NOMO-1 (cell line): Measurements from ENCODE around the gene NTRK3.

Source experiments
- DNase-seq, 2 experiments: peaks; one replicate each; lab custom pipeline; 2025; ENCODE audit not compliant: unreplicated experiment in 2 of 2; lab: John Stamatoyannopoulos, UW

Gene NTRK3

DNA sequence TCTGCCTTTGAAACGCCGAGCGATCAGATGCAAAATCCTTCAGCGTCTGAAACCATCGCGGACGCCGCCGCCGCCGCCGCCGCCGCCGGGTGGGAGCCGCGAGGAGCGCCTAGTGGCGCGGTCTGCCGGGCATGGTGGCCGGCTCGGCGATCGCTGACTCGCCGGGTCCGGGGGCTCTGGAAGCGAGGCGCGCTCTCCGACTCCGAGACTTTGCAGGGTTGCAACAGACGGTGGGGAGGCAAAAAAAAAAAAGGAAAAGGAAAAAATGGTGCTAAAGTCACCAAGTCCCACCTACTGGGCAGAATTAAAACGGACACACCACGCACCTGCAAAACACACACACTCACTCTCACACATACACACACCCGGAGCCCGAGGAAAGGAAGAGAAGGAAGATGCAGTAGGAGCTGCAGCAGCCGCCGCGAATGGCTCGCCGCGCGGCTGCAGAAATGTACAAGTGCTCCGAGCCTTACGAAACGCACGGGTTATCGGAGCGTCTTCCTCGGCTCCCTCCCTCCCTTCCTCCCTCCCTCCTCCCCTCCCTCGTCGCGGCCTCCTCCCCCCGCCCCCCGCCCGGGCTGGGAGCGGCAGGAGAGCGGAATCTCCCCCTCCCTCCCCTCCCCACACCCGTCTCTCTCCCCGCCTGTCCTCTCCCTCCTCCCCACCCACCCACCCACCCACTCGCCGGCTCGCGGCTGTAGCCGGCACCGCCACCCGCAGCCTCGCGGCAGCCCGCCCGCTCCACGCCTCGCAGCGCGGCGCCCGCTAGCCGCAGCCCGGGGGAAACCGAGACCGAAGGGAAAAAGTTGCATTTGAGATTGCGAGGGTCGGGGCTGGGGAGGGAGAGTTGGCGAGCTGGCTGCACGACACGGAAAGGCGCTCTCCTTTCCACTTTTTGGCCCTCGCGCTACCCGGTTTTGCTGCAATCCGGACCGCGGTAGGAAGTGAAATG, at the start of gene NTRK3:
Gene NTRK3, minus strand, starts transcription at position 461 of the 952 bp plus-strand sequence. CDS start 586 bp downstream, outside the sequence.
- DNase-seq, result peak; percentile 17 to 19

DNA sequence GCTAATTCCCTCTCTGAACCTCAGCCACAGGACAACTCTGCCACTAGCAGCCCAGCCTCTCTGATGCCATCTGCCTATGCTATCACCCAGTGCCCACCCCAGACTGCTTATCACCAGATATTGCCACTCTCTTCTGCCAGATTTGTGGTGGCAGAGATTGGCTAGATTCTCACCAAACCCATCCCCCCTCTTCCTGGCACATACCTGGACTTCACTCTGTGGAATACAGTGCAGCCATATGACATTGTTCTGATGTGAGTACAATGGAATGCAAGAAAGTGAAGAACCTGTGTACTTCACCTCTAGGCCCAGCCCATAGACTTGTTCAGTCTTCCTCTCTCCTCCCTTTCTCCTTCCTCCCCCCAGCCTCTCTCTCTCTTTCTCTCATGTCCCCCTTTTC, 46.9 kb upstream of the NTRK3 start:
- no peak for DNase-seq

GRCh38 chr15:88302373-88302772, 45.8 kb upstream of the NTRK3 start:
- DNase-seq, result no peak

DNA sequence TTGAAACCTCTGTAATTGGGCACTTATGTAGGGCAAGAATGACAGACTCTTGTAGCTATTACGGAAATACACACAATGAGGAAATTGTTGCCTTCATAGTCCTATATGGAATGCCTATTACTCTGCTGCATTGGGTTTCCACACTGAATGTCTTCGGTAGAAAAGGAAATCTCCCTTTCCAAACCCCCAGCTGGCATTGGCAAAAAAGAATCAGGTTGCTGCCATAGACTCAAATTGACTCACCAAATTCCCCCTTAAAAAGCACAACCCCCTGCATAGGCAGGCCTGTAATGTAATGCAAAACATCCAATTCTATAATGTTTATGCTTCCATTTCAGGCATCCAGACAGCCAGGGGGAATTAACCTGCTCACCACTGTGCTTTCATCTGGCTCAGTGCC, 44.8 kb upstream of the NTRK3 start:
- DNase-seq, result no peak

GRCh38 chr15:88300861-88301260, 44.3 kb upstream of the NTRK3 start:
- no peak for DNase-seq

GRCh38 chr15:88300089-88300488, 43.5 kb upstream of the NTRK3 start:
- DNase-seq, result no peak

GRCh38 chr15:88299497-88299896, 43.0 kb upstream of the NTRK3 start:
- no peak for DNase-seq

DNA sequence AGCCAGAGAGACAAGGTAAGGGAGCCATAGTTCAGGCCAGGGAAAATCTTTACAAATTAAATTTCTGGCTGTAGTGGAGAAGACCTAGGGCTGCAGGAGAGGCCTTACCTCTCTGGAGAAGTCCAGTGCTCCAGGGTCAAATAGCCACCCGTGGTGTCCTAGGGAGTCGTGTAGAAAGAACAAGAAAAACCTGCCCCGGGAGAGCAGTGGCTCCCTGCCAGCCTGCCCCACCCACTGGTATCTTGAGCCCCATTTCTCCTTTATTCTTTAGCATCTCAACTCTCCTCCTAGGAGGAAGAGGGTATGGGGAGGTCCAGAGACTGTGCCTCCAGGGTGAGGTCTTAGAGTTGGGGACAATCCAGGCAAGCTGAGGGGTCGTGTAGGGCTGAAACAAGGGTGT, 32.1 kb upstream of the NTRK3 start:
- DNase-seq, result no peak

DNA sequence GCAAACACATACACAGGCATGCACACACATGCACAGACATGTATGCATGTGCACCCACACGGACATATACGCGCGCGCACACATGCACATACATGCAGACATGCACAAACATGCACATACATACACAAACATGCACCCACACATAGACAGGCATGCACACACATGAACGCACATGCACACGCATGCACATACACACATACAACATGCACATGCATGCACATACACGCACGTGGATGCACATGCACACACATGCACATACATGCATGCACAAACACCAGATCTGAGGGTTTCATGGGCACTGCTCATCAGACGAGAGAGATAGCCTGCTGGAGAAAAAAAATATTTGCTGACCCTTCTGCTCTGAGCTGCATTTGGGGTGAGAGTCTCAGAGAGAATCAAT, 31.7 kb upstream of the NTRK3 start:
- DNase-seq, result no peak

- DNase-seq, result no peak
Measured at GRCh38 chr15:88284318-88284998, 27.9 kb upstream of the NTRK3 start.

DNA sequence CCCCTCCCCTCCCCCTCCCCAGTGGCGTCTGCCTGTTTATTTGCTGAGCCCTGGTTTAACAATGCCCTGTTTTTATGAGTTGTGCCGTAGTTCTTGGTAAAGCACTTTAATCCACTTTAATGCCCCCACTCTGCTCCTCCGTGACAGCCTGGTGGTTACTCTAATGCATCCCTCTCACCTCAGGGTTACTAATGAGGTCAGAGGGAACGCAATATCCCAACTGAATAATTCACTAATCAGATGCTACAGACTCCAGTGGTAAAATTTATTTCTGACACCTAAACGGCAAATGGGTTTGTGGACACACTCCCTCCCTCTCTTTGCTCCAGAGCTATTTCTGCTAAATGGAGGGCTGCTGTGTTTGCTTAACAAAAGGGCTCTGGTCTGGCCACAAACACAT, 26.1 kb upstream of the NTRK3 start:
- DNase-seq, result no peak

DNA sequence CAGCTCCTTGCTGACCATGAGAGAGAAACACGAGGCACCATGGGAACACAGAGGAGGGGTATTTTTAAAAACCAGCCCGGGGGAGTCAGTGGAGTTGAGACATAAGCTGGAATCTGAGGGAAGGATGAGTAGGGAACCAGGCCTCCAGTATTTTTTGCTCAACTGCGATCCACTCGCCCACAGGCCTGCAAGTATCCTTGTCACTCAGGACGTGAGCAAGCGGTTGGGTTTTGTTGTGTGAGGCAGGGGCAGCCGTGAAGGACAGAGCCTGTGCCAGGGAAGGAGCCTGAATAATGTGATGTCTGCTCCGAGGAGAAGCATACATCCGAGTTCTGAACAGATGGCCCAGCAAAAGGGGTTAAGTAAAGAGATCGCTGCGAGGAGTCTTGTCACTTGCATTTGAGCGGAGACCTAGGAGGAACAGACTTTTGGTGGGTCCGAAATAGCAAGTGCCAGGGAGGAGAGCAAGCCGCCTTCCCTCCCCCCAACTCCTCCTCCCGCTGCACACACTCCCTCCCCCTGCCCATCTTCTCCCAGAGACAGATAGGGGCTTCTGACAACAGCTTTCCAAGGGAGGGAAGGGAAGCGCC, 20.4 kb upstream of the NTRK3 start:
- no peak for DNase-seq

- DNase-seq, result no peak
Measured at GRCh38 chr15:88275804-88276203, 19.3 kb upstream of the NTRK3 start.

DNA sequence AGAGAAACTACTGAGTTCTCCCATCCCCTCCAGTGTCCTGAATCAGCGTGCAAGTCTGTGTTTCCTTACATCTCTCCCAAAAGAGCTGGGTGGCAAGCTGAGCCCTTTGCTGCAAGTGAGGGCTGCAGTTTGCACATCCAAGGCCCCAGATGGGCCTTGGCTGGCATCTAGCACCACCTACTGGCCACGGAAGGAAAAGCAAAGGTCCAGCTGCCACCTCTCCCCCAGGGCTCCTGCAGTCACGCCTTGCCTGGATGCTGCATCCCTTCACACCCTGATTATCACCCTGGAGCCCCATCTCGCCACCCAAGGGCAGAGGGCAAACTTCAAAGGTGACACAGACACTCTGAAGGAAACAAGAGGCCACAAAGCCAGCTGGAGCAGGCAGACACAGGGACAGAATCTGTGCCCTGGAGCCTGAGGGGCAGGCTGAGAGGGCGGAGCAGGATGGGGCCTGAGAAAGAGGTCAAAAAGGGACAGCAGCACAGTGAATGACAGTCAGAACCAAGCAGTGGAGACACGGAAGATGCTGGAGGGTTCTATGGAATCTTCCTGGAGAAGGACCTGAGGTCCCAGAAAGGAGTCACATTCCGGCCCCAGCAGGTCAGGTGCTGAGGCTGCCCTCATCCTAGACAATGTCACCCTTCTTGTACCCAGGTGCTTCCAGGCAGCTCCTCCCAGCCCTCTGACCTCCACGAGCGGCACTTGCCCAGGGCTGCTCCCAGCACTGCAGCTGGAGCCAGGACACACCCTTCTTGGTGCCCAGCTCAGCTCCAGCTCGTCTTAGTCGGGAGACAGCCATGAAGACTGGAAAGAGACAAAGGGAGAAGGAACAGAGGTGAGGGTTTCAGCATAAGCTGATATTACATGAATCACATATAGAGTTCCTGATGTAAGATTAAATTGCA, 18.3 kb upstream of the NTRK3 start:
- peak in 1 of 2 experiments; percentile 20 for DNase-seq

- no peak for DNase-seq
Measured at GRCh38 chr15:88272421-88272820, 15.9 kb upstream of the NTRK3 start.

DNA sequence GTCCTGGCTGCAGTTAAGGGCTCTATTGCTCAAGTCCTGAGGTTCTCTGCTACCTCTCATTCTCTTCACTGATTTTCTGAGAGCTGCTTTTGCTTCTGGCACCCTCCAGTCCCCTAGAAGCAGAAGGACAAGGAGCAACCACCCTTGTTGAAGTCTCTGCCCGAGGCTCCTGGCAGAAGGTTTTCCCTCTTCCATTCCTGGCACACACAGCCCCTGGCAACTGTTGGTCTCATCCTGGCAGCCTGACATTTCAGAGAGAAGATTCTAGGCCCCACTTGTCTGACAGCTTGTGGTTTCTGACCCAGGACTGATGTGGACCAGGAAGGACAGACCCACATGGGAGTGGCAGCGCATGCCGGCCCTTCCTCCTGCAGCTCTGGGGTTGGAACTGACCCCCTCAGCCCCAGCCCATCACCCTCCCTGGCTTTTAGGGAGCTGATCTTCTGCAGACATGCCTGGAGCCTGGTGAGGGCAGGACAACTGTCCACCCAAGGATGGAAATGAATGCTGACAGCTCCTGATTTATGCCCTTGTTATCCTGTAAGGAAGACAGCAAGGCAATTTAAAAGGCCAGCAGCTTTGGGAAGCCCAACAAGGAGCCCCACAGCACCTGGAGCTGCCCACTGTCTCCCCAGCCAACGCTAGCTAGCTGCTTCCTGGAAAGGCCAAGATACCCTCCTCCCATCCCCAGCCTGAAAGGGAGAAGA, 13.0 kb upstream of the NTRK3 start:
- DNase-seq, result no peak

- no peak for DNase-seq
Measured at GRCh38 chr15:88267720-88268119, 11.2 kb upstream of the NTRK3 start.

DNA sequence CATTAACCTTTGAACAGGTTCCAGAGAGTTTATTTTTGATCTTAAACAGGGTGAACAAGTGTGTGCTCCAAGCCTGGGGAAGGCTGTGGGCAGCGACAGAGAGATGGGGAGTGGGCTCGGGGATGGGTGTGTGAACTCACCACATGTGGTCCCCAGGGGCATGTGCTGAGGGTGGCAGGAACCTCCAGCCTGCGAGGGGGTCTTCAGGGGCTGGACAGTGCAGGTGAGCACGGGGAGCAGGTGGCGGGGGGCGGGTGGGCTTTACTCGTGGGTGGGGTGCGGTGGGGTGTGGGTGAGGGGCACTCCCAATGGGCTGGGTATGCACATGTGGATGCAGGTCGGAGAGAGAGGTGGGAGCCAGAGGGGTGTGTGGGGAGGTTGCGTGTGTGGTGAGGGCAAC, 9.6 kb upstream of the NTRK3 start:
- DNase-seq, result no peak

DNA sequence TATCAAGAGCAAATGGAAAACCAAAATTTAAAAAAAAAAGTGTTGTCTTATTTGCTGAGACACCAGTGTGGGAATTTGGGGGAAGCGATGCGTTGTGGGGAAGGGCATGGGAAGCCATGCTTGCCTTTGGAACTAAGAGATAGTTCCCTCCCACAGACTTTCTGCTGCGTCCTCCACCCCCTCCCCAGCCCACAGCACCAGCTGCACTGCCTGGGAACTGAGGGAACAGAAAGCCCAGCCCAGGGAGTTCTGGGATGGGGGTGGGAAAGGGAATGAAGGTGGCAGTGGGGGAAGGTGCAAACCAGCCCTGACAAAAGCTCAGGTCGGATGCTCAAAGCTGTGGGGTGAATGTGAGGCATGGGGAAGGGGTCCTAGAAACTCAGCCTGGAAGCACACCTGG, 8.1 kb upstream of the NTRK3 start:
- no peak for DNase-seq

DNA sequence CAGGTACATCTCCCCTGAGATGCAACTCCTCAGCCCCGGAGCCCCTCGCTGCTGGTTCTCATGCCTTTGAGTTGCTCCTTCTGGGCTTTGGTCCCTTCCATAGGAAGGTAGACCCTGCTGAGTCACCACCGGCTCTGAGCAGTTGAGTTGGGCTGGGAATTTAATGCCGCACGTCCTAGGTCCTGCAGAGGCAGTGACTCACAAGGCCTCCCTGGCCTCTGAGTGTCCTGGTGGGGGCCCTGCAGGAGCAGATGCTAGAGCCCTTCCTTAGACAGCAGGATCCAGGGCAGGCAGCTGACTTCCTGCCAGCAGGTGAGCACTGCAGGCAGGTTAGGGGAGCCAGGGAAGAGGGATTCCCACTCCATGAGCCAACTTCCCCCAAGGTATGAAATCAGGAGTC, 5.5 kb upstream of the NTRK3 start:
- no peak for DNase-seq
